Measurements from ENCODE around the gene ZBTB24. TPM values are rescaled to one million over a fixed set of nuclear protein-coding genes. Genes with fewer than 3 reads are reported as not detected.

Gene ZBTB24
- total RNA-seq, 1 donor from 2014 or later = 4.7 TPM

DNA sequence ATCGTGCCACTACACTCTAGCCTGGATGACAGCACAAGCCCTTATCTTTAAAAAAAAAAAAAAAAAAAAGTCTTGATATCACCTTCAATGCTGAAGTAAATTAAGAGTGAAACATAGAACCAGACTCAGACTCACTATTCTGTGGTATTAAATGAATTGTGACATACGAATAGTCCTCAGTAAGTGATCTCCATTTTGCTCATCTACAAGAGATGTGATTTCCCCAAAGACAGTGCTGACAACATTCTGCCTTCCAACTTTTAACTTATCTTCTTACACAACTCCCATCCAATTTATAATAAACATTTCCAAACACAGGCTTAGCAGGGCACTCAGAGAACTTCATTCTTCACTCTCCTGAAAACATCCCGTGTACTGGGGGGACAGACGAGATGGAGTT lies 8.0 kb downstream of the ZBTB24 start:
- Histone ChIP-seq H3K4me3 (ENCODE audit: low read length in 3 of 3) (no peak overlapping the region), H3K36me3 (ENCODE audit: control insufficient read depth in 3 of 3, insufficient read depth in 3 of 3, low read length in 3 of 3) (peaks cover 45 to 60% (median 52%) of the 10 kb centered on the region in 3 donors), H3K27me3 (ENCODE audit: control insufficient read depth in 3 of 3, insufficient read depth in 3 of 3, low read length in 3 of 3) (no peaks in the 10 kb centered on the region), H3K9ac (ENCODE audit: low read depth in 1 of 3, low read length in 3 of 3) (no peak overlapping the region), H3K4me1 (ENCODE audit: control insufficient read depth in 3 of 3, insufficient read depth in 3 of 3, low read length in 3 of 3) (peaks cover 7 to 14% (median 9%) of the 10 kb centered on the region in 3 donors), H3K27ac (ENCODE audit: low read depth, low read length) (no peak overlapping the region), H3K9me3 (ENCODE audit: control insufficient read depth in 3 of 3, low read length in 3 of 3) (no peaks in the 10 kb centered on the region)

DNA sequence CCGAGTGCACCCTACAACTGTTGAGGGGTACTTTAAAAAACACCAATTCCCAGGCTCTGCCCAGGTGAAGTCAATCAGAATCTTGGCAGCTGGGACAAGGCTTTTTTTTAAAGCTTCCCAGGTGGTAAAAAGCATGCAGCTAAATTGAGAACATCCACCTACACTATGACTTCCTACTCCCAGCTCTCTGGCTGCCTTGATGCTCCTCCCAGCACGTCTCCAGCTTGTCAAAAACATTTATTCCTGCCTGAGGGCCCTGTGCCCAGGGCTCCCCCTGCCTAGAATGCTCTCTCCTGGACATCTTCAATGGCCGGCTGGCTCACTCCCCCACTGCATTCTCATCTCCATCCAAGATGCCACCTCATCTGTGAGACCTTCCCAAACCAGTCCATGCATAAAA lies 9.9 kb downstream of the ZBTB24 start:
- peaks cover 50 to 68% (median 55%) of the 10 kb centered on the region in 3 donors for H3K36me3 ChIP-seq (ENCODE audit: control insufficient read depth in 3 of 3, insufficient read depth in 3 of 3, low read length in 3 of 3)
- H3K27me3 ChIP-seq (ENCODE audit: control insufficient read depth in 3 of 3, insufficient read depth in 3 of 3, low read length in 3 of 3) = no peaks in the 10 kb centered on the region
- no peaks in the 10 kb centered on the region for H3K9me3 ChIP-seq (ENCODE audit: control insufficient read depth in 3 of 3, low read length in 3 of 3)
- H3K27ac ChIP-seq (ENCODE audit: low read depth, low read length) = no peak overlapping the region
- no peak overlapping the region for H3K4me3 ChIP-seq (ENCODE audit: low read length in 3 of 3)
- peaks cover 0 to 8% (median 3%) of the 10 kb centered on the region in 3 donors for H3K4me1 ChIP-seq (ENCODE audit: control insufficient read depth in 3 of 3, insufficient read depth in 3 of 3, low read length in 3 of 3)
- H3K9ac ChIP-seq (ENCODE audit: low read depth in 1 of 3, low read length in 3 of 3) = no peak overlapping the region

GRCh38 chr6:109472132-109472995 lies 10.7 kb downstream of the ZBTB24 start:
- peaks cover 51 to 63% (median 57%) of the 10 kb centered on the region in 3 donors for H3K36me3 ChIP-seq (ENCODE audit: control insufficient read depth in 3 of 3, insufficient read depth in 3 of 3, low read length in 3 of 3)
- peaks cover 0 to 1% (median 0%) of the 10 kb centered on the region in 3 donors for H3K4me1 ChIP-seq (ENCODE audit: control insufficient read depth in 3 of 3, insufficient read depth in 3 of 3, low read length in 3 of 3)

GRCh38 chr6:109471105-109471810 lies 11.8 kb downstream of the ZBTB24 start:
- H3K9ac ChIP-seq (ENCODE audit: low read depth in 1 of 3, low read length in 3 of 3) = no peak overlapping the region
- peaks cover 51 to 67% (median 59%) of the 10 kb centered on the region in 3 donors for H3K36me3 ChIP-seq (ENCODE audit: control insufficient read depth in 3 of 3, insufficient read depth in 3 of 3, low read length in 3 of 3)
- no peaks in the 10 kb centered on the region for H3K27me3 ChIP-seq (ENCODE audit: control insufficient read depth in 3 of 3, insufficient read depth in 3 of 3, low read length in 3 of 3)
- no peak overlapping the region for H3K4me3 ChIP-seq (ENCODE audit: low read length in 3 of 3)
- H3K27ac ChIP-seq (ENCODE audit: low read depth, low read length) = no peak overlapping the region
- no peaks in the 10 kb centered on the region for H3K9me3 ChIP-seq (ENCODE audit: control insufficient read depth in 3 of 3, low read length in 3 of 3)
- peaks cover 0 to 1% (median under 1%) of the 10 kb centered on the region in 3 donors for H3K4me1 ChIP-seq (ENCODE audit: control insufficient read depth in 3 of 3, insufficient read depth in 3 of 3, low read length in 3 of 3)

More at GRCh38 chr6:109472132-109472995, 10.7 kb downstream of the ZBTB24 start:
- no peak overlapping the region for H3K27ac ChIP-seq (ENCODE audit: low read depth, low read length)
- no peaks in the 10 kb centered on the region for H3K9me3 ChIP-seq (ENCODE audit: control insufficient read depth in 3 of 3, low read length in 3 of 3)
- no peaks in the 10 kb centered on the region for H3K27me3 ChIP-seq (ENCODE audit: control insufficient read depth in 3 of 3, insufficient read depth in 3 of 3, low read length in 3 of 3)
- no peak overlapping the region for H3K4me3 ChIP-seq (ENCODE audit: low read length in 3 of 3)
- no peak overlapping the region for H3K9ac ChIP-seq (ENCODE audit: low read depth in 1 of 3, low read length in 3 of 3)

DNA sequence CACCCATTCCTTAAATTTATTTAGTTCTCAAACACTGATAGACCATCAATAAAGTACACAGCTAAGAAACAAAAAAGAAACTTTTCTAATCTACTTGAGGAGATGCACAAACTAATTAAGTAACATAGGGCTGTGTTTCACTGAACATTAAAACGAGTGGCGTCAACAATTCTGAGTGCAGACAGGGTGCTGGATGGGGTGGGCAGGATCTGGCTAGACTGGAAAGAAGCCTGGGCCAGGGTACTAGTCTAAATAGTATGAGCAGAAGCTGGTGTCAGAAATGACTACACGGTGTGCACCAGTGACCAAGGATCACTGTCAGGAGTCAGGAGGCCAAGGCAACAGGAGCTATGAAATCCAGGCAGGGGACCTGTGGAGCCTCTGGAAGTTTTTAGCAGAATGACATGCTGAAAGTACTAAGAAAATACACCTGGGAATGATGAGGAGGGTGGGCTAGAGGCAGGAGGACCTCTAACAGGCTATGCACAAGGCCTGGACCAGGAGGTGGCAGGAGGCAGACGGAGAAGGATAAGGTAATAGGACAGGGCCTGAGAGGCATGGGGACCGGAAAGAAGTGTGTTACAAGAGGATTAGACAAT lies 13.3 kb downstream of the ZBTB24 start:
- Histone ChIP-seq H3K4me1 (ENCODE audit: control insufficient read depth in 3 of 3, insufficient read depth in 3 of 3, low read length in 3 of 3) (peaks cover 0 to 8% (median 7%) of the 10 kb centered on the region in 3 donors), H3K9me3 (ENCODE audit: control insufficient read depth in 3 of 3, low read length in 3 of 3) (no peaks in the 10 kb centered on the region), H3K27me3 (ENCODE audit: control insufficient read depth in 3 of 3, insufficient read depth in 3 of 3, low read length in 3 of 3) (no peaks in the 10 kb centered on the region), H3K4me3 (ENCODE audit: low read length in 3 of 3) (no peak overlapping the region), H3K9ac (ENCODE audit: low read depth in 1 of 3, low read length in 3 of 3) (no peak overlapping the region), H3K36me3 (ENCODE audit: control insufficient read depth in 3 of 3, insufficient read depth in 3 of 3, low read length in 3 of 3) (peaks cover 53 to 65% (median 57%) of the 10 kb centered on the region in 3 donors), H3K27ac (ENCODE audit: low read depth, low read length) (no peak overlapping the region)

- Histone ChIP-seq H3K4me3 (ENCODE audit: low read length in 3 of 3) (no peak overlapping the region), H3K9ac (ENCODE audit: low read depth in 1 of 3, low read length in 3 of 3) (no peak overlapping the region), H3K36me3 (ENCODE audit: control insufficient read depth in 3 of 3, insufficient read depth in 3 of 3, low read length in 3 of 3) (peaks cover 45 to 53% (median 51%) of the 10 kb centered on the region in 3 donors), H3K27ac (ENCODE audit: low read depth, low read length) (no peak overlapping the region), H3K4me1 (ENCODE audit: control insufficient read depth in 3 of 3, insufficient read depth in 3 of 3, low read length in 3 of 3) (peaks cover 0 to 8% (median 7%) of the 10 kb centered on the region in 3 donors), H3K9me3 (ENCODE audit: control insufficient read depth in 3 of 3, low read length in 3 of 3) (no peaks in the 10 kb centered on the region), H3K27me3 (ENCODE audit: control insufficient read depth in 3 of 3, insufficient read depth in 3 of 3, low read length in 3 of 3) (no peaks in the 10 kb centered on the region)
Observed at GRCh38 chr6:109467696-109468095, 15.3 kb downstream of the ZBTB24 start.

GRCh38 chr6:109466212-109466923 lies 16.7 kb downstream of the ZBTB24 start:
- no peaks in the 10 kb centered on the region for H3K27me3 ChIP-seq (ENCODE audit: control insufficient read depth in 3 of 3, insufficient read depth in 3 of 3, low read length in 3 of 3)
- no peak overlapping the region for H3K4me3 ChIP-seq (ENCODE audit: low read length in 3 of 3)
- H3K4me1 ChIP-seq (ENCODE audit: control insufficient read depth in 3 of 3, insufficient read depth in 3 of 3, low read length in 3 of 3) = peaks cover 0 to 8% (median 7%) of the 10 kb centered on the region in 3 donors
- peak overlapping the region in 1 of 3 donors; percentile 3 for H3K9ac ChIP-seq (ENCODE audit: low read depth in 1 of 3, low read length in 3 of 3)
- H3K27ac ChIP-seq (ENCODE audit: low read depth, low read length) = no peak overlapping the region
- no peaks in the 10 kb centered on the region for H3K9me3 ChIP-seq (ENCODE audit: control insufficient read depth in 3 of 3, low read length in 3 of 3)
- peaks cover 36 to 43% (median 38%) of the 10 kb centered on the region in 3 donors for H3K36me3 ChIP-seq (ENCODE audit: control insufficient read depth in 3 of 3, insufficient read depth in 3 of 3, low read length in 3 of 3)

GRCh38 chr6:109465772-109466171 lies 17.2 kb downstream of the ZBTB24 start:
- Histone ChIP-seq H3K4me3 (ENCODE audit: low read length in 3 of 3) (no peak overlapping the region), H3K9me3 (ENCODE audit: control insufficient read depth in 3 of 3, low read length in 3 of 3) (no peaks in the 10 kb centered on the region), H3K36me3 (ENCODE audit: control insufficient read depth in 3 of 3, insufficient read depth in 3 of 3, low read length in 3 of 3) (peaks cover 31 to 37% (median 32%) of the 10 kb centered on the region in 3 donors), H3K4me1 (ENCODE audit: control insufficient read depth in 3 of 3, insufficient read depth in 3 of 3, low read length in 3 of 3) (peaks cover 0 to 8% (median 7%) of the 10 kb centered on the region in 3 donors), H3K27ac (ENCODE audit: low read depth, low read length) (no peak overlapping the region), H3K27me3 (ENCODE audit: control insufficient read depth in 3 of 3, insufficient read depth in 3 of 3, low read length in 3 of 3) (no peaks in the 10 kb centered on the region), H3K9ac (ENCODE audit: low read depth in 1 of 3, low read length in 3 of 3) (no peak overlapping the region)

GRCh38 chr6:109461733-109462526 lies 21.1 kb downstream of the ZBTB24 start:
- Histone ChIP-seq H3K4me1 (ENCODE audit: control insufficient read depth in 3 of 3, insufficient read depth in 3 of 3, low read length in 3 of 3) (peaks cover 8 to 25% (median 13%) of the 10 kb centered on the region in 3 donors), H3K36me3 (ENCODE audit: control insufficient read depth in 3 of 3, insufficient read depth in 3 of 3, low read length in 3 of 3) (peaks cover 17 to 18% (median 17%) of the 10 kb centered on the region in 3 donors), H3K4me3 (ENCODE audit: low read length in 3 of 3) (no peak overlapping the region), H3K9ac (ENCODE audit: low read depth in 1 of 3, low read length in 3 of 3) (no peak overlapping the region), H3K9me3 (ENCODE audit: control insufficient read depth in 3 of 3, low read length in 3 of 3) (no peaks in the 10 kb centered on the region), H3K27me3 (ENCODE audit: control insufficient read depth in 3 of 3, insufficient read depth in 3 of 3, low read length in 3 of 3) (no peaks in the 10 kb centered on the region), H3K27ac (ENCODE audit: low read depth, low read length) (no peak overlapping the region)
